ENCODE results near the gene SERPINB6. TPM values are rescaled to one million over a fixed set of nuclear protein-coding genes. Genes with fewer than 3 reads are reported as not detected.

Gene SERPINB6
- total and polyA plus RNA-seq, 2 of the 4 experiments (the other 2 are of a cell fraction), result 37.1 to 91.1 TPM

DNA sequence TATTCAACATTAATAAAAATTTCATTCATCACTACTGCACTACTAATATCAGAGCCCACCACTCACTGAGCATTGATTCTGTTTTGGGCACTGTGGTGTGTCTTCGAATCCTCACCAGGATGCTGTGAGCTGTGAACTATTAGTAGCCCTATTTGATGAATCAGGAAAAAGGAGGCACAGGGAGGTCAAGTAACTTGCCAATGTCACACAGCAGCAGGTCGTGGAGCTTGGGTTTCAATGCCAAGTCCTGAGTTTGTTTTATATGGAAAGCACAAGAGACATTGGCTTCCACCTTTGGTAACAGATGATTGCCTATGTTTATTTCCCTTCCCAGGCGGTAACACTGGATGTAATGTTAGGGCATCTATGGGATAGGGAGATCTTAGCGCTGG, 43.3 kb upstream of the SERPINB6 start:
- Histone ChIP-seq H2BK120ac (ENCODE audit: low read depth, low read length) (no peak overlapping the region), H3K18ac (ENCODE audit: low read depth, low read length) (no peak overlapping the region), H2AFZ (replicated peaks; ENCODE audit: low read length, poor library complexity) (no peak overlapping the region), H2BK20ac (ENCODE audit: low read depth, low read length) (no peak overlapping the region), H3K14ac (replicated peaks; ENCODE audit: low read depth, low read length) (no peak overlapping the region), H3K4ac (ENCODE audit: low read depth, low read length) (no peak overlapping the region), H3K79me1 (ENCODE audit: low read depth in 1 of 2, low read length in 2 of 2) (no peaks in the 10 kb centered on the region), H3K4me1 (ENCODE audit: control insufficient read depth, insufficient read depth, low read length) (0 out of 2 replicates have a peak, but pooled peaks cover 3% of the 10 kb centered on the region), H4K5ac (ENCODE audit: low read depth, low read length) (no peak overlapping the region), H3K36me3 (ENCODE audit: control insufficient read depth, insufficient read depth, low read length) (peaks cover 37% of the 10 kb centered on the region), H4K8ac (ENCODE audit: low read depth in 2 of 2, low read length in 2 of 2) (no peak overlapping the region), H3K23ac (ENCODE audit: low read depth, low read length) (no peak overlapping the region), H3K4me3 (ENCODE audit: insufficient read depth, low read depth, low read length) (no peak overlapping the region), H4K20me1 (ENCODE audit: insufficient read depth, low read length) (no peaks in the 10 kb centered on the region), H3K27ac (ENCODE audit: insufficient read depth, low read length) (no peak overlapping the region), H3K27me3 (ENCODE audit: control insufficient read depth, insufficient read depth, low read length) (no peaks in the 10 kb centered on the region), H3K4me2 (ENCODE audit: low read depth, low read length) (no peak overlapping the region), H3K9me1 (ENCODE audit: insufficient read depth, low read length) (peaks cover 13% of the 10 kb centered on the region), H2AK9ac (replicated peaks; ENCODE audit: low read depth, low read length, poor library complexity) (no peak overlapping the region), H3K56ac (ENCODE audit: extremely low read depth, insufficient read depth, low read length) (no peak overlapping the region), H3K9me3 (ENCODE audit: control insufficient read depth, insufficient read depth, low read length) (peaks cover 5% of the 10 kb centered on the region), H2BK5ac (ENCODE audit: low read depth, low read length, poor library complexity, severe bottlenecking) (no peak overlapping the region), H4K91ac (ENCODE audit: insufficient read depth, low read depth, low read length) (no peak overlapping the region), H3K9ac (ENCODE audit: low read depth, low read length) (no peak overlapping the region), H2BK15ac (ENCODE audit: low read depth, low read length) (no peak overlapping the region), H2AK5ac (ENCODE audit: low read depth, low read length) (no peak overlapping the region)
- no CpG with 5 or more reads among the region's 4 CpGs for WGBS, 2 experiments (ENCODE audit: extremely low coverage in 2 of 2, insufficient read length in 1 of 2)
- BruUV-seq (replicated peaks), result no TSS peak
- dilution Hi-C loops (cut with HindIII; ENCODE audit: low sequenced_read_pairs, unreplicated experiment), result no loop called here
- POLR2A ChIA-PET (ENCODE audit: unreplicated experiment), result no interaction called here
- in situ Hi-C loops (cut with MboI; ENCODE audit: low sequenced_read_pairs), result loop anchor here (5.0 kb wide), 1 partner anchor 33 kb away; no protein-coding TSS in a partner anchor
- intact Hi-C loops (cut with micrococcal nuclease), result no loop called here
- TF ChIP-seq RCOR1 (IDR thresholded peaks at IDR 0.05; ENCODE audit: insufficient replicate concordance, low read length) (no peak), MXI1 (IDR thresholded peaks at IDR 0.05; ENCODE audit: borderline replicate concordance, low read depth, low read length) (no peak), RFX5 (IDR thresholded peaks at IDR 0.05; ENCODE audit: low read depth, low read length) (no peak), FOS (IDR thresholded peaks at IDR 0.05; ENCODE audit: low read depth, low read length) (no peak), POLR2A (IDR thresholded peaks at IDR 0.05; ENCODE audit: low read depth, low read length) (no peak), MAZ (IDR thresholded peaks at IDR 0.05; ENCODE audit: borderline replicate concordance, low read depth, low read length) (no peak)
- TF ChIP-seq, protein P1, sequence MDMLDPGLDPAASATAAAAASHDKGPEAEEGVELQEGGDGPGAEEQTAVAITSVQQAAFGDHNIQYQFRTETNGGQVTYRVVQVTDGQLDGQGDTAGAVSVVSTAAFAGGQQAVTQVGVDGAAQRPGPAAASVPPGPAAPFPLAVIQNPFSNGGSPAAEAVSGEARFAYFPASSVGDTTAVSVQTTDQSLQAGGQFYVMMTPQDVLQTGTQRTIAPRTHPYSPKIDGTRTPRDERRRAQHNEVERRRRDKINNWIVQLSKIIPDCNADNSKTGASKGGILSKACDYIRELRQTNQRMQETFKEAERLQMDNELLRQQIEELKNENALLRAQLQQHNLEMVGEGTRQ (IDR thresholded peaks at IDR 0.05; ENCODE audit: low read depth, low read length), result no peak
- DNase-seq, result no peak
- ATAC-seq (ENCODE audit: low read depth), result no peak
- CTCF ChIA-PET, result no interaction called here
